Measurements from ENCODE around the gene TTC9C. TPM values are rescaled to one million over a fixed set of nuclear protein-coding genes. Genes with fewer than 3 reads are reported as not detected.
A peak's percentile ranks its signal among the peaks of the same experiment; 100 is the strongest.
"Not testable (repeated sequence)": the region's sequence is repeated elsewhere in the genome, so short reads cannot be mapped to it uniquely, and the experiment has no call there.

TTC9C gene
- total RNA-seq, 1 donor from 2014 or later, result 31.3 TPM

GRCh38 chr11:62702246-62702645 is 26.0 kb upstream of the TTC9C start:
- Histone ChIP-seq H3K4me1 (peaks cover 17% of the 10 kb centered on the region), H3K36me3 (peaks cover 13% of the 10 kb centered on the region), H3K4me3 (no peak overlapping the region), H3K27me3 (no peaks in the 10 kb centered on the region), H3K27ac (no peak overlapping the region), H3K9me3 (no peaks in the 10 kb centered on the region)
- DNase-seq (peak; percentile 47), ATAC-seq (peak; percentile 3)
- intact Hi-C loops (cut with DNase I), result no loop called here
- no peak for TF ChIP-seq CTCF (IDR thresholded peaks at IDR 0.05)

- H3K4me1 ChIP-seq, result peaks cover 29% of the 10 kb centered on the region
- intact Hi-C loops (cut with DNase I); ATAC-seq; H3K9me3 ChIP-seq; H3K4me3 ChIP-seq; H3K27me3 ChIP-seq; H3K27ac ChIP-seq: not testable (repeated sequence)
- peak; percentile 63 for DNase-seq
- peaks cover 13% of the 10 kb centered on the region for H3K36me3 ChIP-seq
These were observed 24.4 kb upstream of the TTC9C start for GRCh38 chr11:62703921-62704320.

- intact Hi-C loops (cut with DNase I), result no loop called here
- peak; percentile 63 for DNase-seq
- peaks cover 15% of the 10 kb centered on the region for H3K36me3 ChIP-seq
- H3K4me3 ChIP-seq, result peak overlapping the region; percentile 92
- no peaks in the 10 kb centered on the region for H3K9me3 ChIP-seq
- H3K27ac ChIP-seq, result peak overlapping the region; percentile 95
- no peaks in the 10 kb centered on the region for H3K27me3 ChIP-seq
- peaks cover 36% of the 10 kb centered on the region for H3K4me1 ChIP-seq
- no peak for ATAC-seq
- TF ChIP-seq CTCF (IDR thresholded peaks at IDR 0.05), result no peak
These were observed 22.9 kb upstream of the TTC9C start for GRCh38 chr11:62705413-62705812.

- H3K4me3 ChIP-seq, result peak overlapping the region; percentile 92
- H3K36me3 ChIP-seq, result peaks cover 15% of the 10 kb centered on the region
- H3K27me3 ChIP-seq, result no peaks in the 10 kb centered on the region
- H3K4me1 ChIP-seq, result peaks cover 39% of the 10 kb centered on the region
- intact Hi-C loops (cut with DNase I), result no loop called here
- no peak for TF ChIP-seq CTCF (IDR thresholded peaks at IDR 0.05)
- H3K9me3 ChIP-seq, result no peaks in the 10 kb centered on the region
- peak; percentile 90 for ATAC-seq
- DNase-seq, result peak; percentile 98
- H3K27ac ChIP-seq, result peak overlapping the region; percentile 95
These were observed 22.1 kb upstream of the TTC9C start for GRCh38 chr11:62705880-62706849.

GRCh38 chr11:62706850-62707247 is 21.4 kb upstream of the TTC9C start:
- ATAC-seq, result no peak
- Histone ChIP-seq H3K27ac (peak overlapping the region; percentile 95), H3K4me3 (peak overlapping the region; percentile 92), H3K36me3 (peaks cover 16% of the 10 kb centered on the region), H3K4me1 (peaks cover 39% of the 10 kb centered on the region), H3K9me3 (no peaks in the 10 kb centered on the region), H3K27me3 (no peaks in the 10 kb centered on the region)
- TF ChIP-seq CTCF (IDR thresholded peaks at IDR 0.05), result no peak
- no peak for DNase-seq
- intact Hi-C loops (cut with DNase I), result no loop called here

GRCh38 chr11:62707277-62707861 is 20.9 kb upstream of the TTC9C start, which contains the start of the genes BSCL2 and GNG3:
BSCL2 (minus strand) TSS chr11:62707424; CDS start chr11:62707195, 229 bp downstream.
GNG3 (plus strand) TSS chr11:62707676; CDS start chr11:62708296, 620 bp downstream.
- H3K4me1 ChIP-seq, result peaks cover 39% of the 10 kb centered on the region

More at GRCh38 chr11:62707277-62707861, 20.9 kb upstream of the TTC9C start, which contains the start of the genes BSCL2 and GNG3:
- Histone ChIP-seq H3K9me3 (no peaks in the 10 kb centered on the region), H3K4me3 (peak within 1 kb of the TSS; percentile 92), H3K36me3 (peaks cover 21% of the 10 kb centered on the region), H3K27ac (peak within 1 kb of the TSS; percentile 99), H3K27me3 (no peaks in the 10 kb centered on the region)
- DNase-seq (peak; percentile 63), ATAC-seq (no peak)
- intact Hi-C loops (cut with DNase I), result no loop called here
- TF ChIP-seq CTCF (IDR thresholded peaks at IDR 0.05), result no peak
